GM15510 (cell line): ENCODE results near the gene UVSSA.

Experiments used
- POLR2A ChIP-seq: IDR thresholded peaks from 3 replicates; pipeline ENCODE4 v1.6.1; 2011; ENCODE audit warnings: borderline replicate concordance; ENCODE audit not compliant: insufficient read length; ENCODE audit errors: extremely low read depth

UVSSA gene

DNA sequence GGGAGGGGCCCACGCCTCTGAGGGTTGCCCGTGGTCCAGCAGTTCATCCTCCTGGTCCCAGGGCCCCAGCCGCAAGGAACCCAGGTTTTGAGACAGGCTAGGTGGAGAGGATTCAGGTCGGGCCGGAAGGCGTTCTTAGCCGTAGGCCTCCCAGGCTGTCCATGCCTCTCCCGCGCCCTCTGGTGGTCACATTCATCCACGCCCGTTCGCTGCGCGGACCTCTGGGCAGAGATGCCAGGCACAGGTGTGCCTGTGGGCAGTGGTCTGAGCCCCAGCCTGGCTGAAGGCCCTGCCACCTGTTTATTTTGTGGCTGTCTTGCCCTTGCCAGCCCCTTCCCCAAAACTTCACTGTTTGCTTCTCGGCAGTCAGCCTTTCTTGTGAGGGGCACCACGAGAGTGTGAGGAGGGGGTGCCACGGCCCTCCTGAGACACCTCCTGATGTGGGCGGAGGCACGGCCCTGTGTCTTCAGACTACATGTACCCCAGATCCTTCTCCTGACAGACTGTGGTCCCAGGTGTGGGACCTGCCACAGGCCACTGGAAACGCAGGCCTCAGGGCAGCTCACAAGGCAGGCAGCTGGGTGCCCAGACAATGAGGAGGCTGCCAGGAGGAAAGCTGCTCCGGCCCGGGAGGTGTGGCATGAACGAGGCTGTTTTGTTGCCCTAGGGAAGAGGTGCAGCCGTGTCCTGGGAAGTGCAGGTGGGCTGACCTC is 5.0 kb downstream of the UVSSA start:
- TF ChIP-seq POLR2A: no peak

- TF ChIP-seq POLR2A: no peak
These were observed 5.5 kb downstream of the UVSSA start for GRCh38 chr4:1352567-1352900.

- TF ChIP-seq POLR2A: no peak
These were observed 6.4 kb downstream of the UVSSA start for GRCh38 chr4:1353186-1354055.

DNA sequence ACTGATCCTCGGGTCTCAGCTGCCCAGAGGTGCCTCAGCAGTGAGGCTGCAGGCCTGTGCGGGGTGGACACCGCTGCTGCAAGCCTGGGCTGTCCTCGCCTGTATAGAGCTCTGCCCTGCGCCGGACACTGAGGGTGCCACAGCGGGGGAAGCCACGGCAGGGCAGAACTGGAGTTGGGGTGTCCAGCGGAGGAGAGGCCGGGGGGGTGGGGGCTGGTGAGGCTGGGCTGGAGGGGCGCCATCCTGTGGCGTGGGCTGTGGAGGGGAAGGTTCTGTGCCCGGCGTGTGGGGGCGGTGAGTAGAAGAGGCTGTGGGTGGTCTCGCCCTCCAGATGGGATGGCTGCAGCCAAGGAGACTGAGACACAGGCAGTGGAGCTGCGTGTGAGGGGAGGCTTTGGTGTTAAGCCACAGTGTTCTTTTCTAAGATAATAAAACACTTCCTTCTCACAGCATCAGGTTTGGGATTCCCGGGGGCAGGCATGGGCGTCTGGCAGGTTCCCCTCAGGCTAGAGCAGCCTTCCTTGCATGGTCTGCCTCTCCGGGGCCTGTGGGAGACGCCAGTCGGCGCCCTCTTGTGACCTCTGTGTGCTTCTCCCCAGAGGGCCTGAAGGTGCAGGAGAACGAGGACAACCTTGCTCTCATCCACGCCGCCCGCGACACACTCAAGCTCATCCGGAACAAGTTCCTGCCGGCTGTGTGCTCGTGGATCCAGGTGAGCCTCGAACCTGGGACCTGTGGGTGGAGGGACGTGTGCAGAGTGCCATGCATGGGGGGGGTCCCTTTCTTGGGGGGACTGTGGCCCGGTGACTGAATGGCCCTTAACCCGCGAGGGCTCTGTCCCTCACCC is 7.4 kb downstream of the UVSSA start:
- TF ChIP-seq POLR2A: no peak

DNA sequence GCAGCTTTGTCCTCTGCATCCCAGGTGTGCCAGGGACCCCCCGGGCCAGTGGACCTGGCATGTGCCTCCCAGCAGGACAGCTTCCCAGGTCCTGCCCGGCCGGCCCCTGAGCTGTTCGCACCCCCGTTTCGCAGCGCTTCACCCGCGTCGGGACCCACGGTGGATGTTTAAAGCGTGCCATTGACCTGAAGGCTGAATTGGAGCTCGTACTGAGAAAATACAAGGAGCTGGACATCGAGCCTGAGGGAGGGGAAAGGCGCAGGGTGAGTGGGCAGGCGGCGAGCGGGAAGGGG is 7.9 kb downstream of the UVSSA start:
- TF ChIP-seq POLR2A: no peak

DNA sequence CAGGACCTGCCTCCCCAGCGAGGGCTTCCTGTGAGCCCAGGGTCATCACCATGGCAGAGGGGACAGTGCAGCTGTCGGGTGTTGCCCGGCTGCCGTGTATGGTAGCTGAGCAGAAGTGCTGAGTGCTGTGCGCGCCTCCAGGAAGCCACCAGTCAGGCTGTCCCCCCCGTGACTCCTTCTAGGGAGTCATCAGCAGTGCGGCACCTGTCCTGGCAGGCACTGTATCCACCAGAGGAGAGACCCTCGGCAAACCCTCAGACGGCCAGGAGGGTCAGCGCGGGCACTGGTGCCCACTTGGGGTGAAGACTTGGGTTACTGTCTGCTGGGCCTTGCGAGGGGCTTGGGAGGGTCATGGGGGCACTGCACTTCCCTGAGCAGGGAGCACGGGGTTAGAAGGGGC is 8.4 kb downstream of the UVSSA start:
- TF ChIP-seq POLR2A: no peak

GRCh38 chr4:1356181-1356998 is 9.4 kb downstream of the UVSSA start:
- no peak for TF ChIP-seq POLR2A

DNA sequence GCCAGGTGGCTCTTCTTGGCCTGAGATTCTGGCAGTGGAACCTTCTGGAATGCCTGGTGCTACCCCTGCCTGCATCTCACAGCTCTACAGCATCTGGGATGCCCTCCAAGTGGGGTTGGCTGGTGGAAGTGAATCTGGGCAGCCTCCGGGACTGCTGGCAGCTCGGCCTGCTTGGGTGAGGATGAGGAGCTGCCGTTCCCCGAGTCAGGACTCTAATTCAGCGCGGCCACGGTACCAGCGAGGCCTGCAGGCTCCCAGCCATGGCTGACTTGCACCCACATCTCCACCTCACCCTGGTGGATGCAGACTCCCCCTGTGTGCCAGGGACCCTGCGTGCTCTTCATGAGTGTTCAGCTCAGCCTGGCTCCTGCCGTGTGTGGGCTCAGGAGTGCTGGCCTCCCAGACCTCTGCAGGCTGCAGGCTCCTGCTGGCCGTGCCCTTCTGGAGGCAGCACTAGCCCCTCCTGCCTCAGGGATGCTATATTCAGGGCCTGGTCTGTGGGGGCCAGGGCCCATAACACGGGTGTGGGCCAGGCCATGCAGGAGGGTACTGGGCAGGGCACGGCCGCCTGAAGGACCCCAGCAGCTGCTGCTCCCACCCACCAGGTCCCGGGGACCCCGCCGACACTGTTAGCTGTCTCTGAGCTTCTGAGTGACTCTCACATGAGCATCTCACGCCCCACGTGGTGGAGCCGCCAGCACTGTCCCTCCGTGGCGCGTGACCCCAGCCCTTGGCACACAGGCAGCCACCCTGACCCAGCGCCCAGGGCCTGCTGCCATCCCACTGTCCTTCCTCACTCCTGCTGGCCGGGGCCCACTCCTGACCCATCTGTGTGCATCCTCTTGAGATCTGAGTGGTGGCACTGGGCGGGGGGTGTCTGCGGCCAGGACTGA is 10.6 kb downstream of the UVSSA start:
- TF ChIP-seq POLR2A: no peak

DNA sequence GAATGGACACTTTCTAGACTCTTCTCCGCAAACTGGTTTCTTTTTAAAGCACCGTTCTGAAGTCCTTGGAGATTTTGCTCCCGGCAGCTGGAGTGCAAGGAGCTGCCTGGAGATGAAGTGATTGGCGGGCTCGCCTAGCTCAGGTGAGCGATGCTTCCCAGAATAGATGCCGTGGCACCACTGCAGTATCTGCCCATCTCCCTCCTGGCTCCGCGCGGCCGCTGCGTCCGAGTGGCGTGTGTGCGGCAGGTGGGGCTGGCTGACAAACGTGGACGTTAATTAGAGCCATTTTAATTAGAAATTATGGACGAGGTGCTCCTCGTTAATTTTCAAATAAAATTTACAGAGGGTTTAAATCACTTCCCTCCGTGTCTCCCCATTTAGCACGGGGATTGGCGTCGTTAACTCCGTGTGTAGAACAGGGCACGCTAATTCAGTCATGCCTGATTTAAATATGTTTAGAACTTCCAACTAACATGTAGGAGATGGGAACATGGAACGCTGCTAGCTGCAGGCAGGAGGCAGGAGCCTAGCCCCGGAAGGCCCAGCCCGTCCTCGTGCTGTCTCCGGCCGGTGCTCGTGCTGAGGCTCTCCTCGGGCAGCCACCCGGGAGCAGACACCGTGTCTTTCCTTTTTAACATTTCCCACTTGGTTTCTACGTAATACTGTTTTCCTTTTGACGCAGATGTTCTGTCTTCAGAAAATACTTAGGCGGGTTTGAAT is 11.6 kb downstream of the UVSSA start:
- TF ChIP-seq POLR2A: no peak

DNA sequence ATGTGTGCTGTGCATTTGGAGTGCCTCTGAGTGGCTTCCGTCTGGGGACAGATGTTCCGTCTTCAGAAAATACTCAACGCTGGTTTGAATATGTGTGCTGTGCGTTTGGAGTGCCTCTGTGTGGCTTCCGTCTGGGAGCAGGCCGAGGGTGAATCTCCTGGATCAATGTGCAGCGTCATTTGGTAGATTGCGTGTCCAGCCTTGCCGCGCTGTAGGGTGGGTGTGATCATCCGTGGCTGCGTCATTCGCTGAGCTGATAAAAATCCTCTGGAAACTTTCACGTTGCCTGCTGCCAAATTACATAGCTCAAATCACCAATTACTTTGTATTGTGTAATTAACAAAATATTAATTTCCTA is 12.1 kb downstream of the UVSSA start:
- no peak for TF ChIP-seq POLR2A

GRCh38 chr4:1359976-1360375 is 13.0 kb downstream of the UVSSA start:
- TF ChIP-seq POLR2A: no peak

- no peak for TF ChIP-seq POLR2A
These were observed 13.6 kb downstream of the UVSSA start for GRCh38 chr4:1360423-1361283.
